HUES64 (cell line): ENCODE measurements around the gene ENO4. TPM values are rescaled to one million over a fixed set of nuclear protein-coding genes. Genes with fewer than 3 reads are reported as not detected.

Experiments used
- H3K27ac ChIP-seq: 2 replicates; pipeline ENCODE4 v1.7.0; 2013; ENCODE audit warnings: low read depth, low read length, inconsistent platforms
- H3K27me3 ChIP-seq: 2 replicates; pipeline ENCODE4 v1.6.1; 2013; ENCODE audit warnings: mild to moderate bottlenecking, low read length; ENCODE audit not compliant: insufficient read depth
- H3K36me3 ChIP-seq: 2 replicates; pipeline ENCODE4 v1.6.1; 2013; ENCODE audit warnings: mild to moderate bottlenecking, low read length; ENCODE audit not compliant: insufficient read depth
- H3K4me1 ChIP-seq: 2 replicates; pipeline ENCODE4 v1.6.1; 2013; ENCODE audit warnings: mild to moderate bottlenecking, low read length, moderate library complexity; ENCODE audit not compliant: insufficient read depth
- H3K4me3 ChIP-seq: 2 replicates; pipeline ENCODE4 v1.5.1; 2013; ENCODE audit warnings: mild to moderate bottlenecking, low read length, moderate library complexity
- H3K9ac ChIP-seq: 2 replicates; pipeline ENCODE4 v1.6.1; 2013; ENCODE audit warnings: mild to moderate bottlenecking, low read depth, low read length
- H3K9me3 ChIP-seq: 2 replicates; pipeline ENCODE4 v1.6.1; 2013; ENCODE audit warnings: low read depth, low read length; ENCODE audit not compliant: insufficient read depth
- WGBS: fragments of 150-250, 120-280 bp; methylation state at CpG from one replicate; pipeline ENCODE4 v1.1.7; 2013; ENCODE audit warnings: missing lambda C conversion rate; 5-methylcytosine and 5-hydroxymethylcytosine counted together
- polyA plus RNA-seq, 2 experiments: library from polyadenylated mRNA; stranded (reverse); fragments of 50-300 nt; gene quantifications; one replicate each; pipeline ENCODE4 v1.2.3, GENCODE V29; 2013

Gene ENO4
- polyA plus RNA-seq (2013, experiment 1 of 2), result 1.1 TPM
- 0.63 TPM for polyA plus RNA-seq (2013, experiment 2 of 2)

GRCh38 chr10:116849248-116850057 lies at the start of gene ENO4:
Gene ENO4, plus strand, starts transcription at chr10:116849499. Its CDS starts 68 bp downstream, at chr10:116849567.
- no peaks in the 10 kb centered on the region for H3K36me3 ChIP-seq
- peak within 1 kb of the TSS; percentile 84 for H3K4me3 ChIP-seq
- peak within 1 kb of the TSS; percentile 81 for H3K27ac ChIP-seq
- WGBS, result 2% methylated on average over 55 of the region's 55 CpGs
- H3K9ac ChIP-seq, result peak within 1 kb of the TSS; percentile 86
- peaks cover 25% of the 10 kb centered on the region for H3K4me1 ChIP-seq
- no peaks in the 10 kb centered on the region; the same call in 1 of the 2 replicates for H3K27me3 ChIP-seq
- H3K9me3 ChIP-seq, result no peaks in the 10 kb centered on the region

- no peak overlapping the region for H3K4me3 ChIP-seq
- H3K9ac ChIP-seq, result no peak overlapping the region
- H3K27me3 ChIP-seq, result peaks cover 50% of the 10 kb centered on the region
- peaks cover 20% of the 10 kb centered on the region for H3K4me1 ChIP-seq
- 58% methylated on average over 9 of the region's 9 CpGs for WGBS
- no peak overlapping the region for H3K27ac ChIP-seq
- no peaks in the 10 kb centered on the region for H3K9me3 ChIP-seq
- H3K36me3 ChIP-seq, result no peaks in the 10 kb centered on the region
These were observed 48.9 kb upstream of the ENO4 start for GRCh38 chr10:116800286-116800929.

GRCh38 chr10:116801658-116802057 lies 47.6 kb upstream of the ENO4 start:
- H3K4me3 ChIP-seq, result no peak overlapping the region
- H3K36me3 ChIP-seq, result no peaks in the 10 kb centered on the region
- no peak overlapping the region for H3K27ac ChIP-seq
- peaks cover 20% of the 10 kb centered on the region for H3K4me1 ChIP-seq
- no peak overlapping the region for H3K9ac ChIP-seq
- no peaks in the 10 kb centered on the region for H3K9me3 ChIP-seq
- peaks cover 45% of the 10 kb centered on the region for H3K27me3 ChIP-seq
- 91% methylated on average over 3 of the region's 4 CpGs for WGBS

- Histone ChIP-seq H3K27ac (no peak overlapping the region), H3K9me3 (no peaks in the 10 kb centered on the region), H3K9ac (no peak overlapping the region), H3K27me3 (peaks cover 42% of the 10 kb centered on the region; the same call in 1 of the 2 replicates), H3K36me3 (no peaks in the 10 kb centered on the region), H3K4me3 (no peak overlapping the region), H3K4me1 (peaks cover 20% of the 10 kb centered on the region)
- WGBS, result 66% methylated on average over 6 of the region's 6 CpGs
These were observed 46.8 kb upstream of the ENO4 start for GRCh38 chr10:116802474-116802873.

GRCh38 chr10:116802876-116803275 lies 46.4 kb upstream of the ENO4 start:
- WGBS, result 94% methylated on average over 19 of the region's 19 CpGs
- Histone ChIP-seq H3K4me3 (no peak overlapping the region), H3K36me3 (no peaks in the 10 kb centered on the region)

GRCh38 chr10:116803451-116804249 lies 45.6 kb upstream of the ENO4 start:
- Histone ChIP-seq H3K27ac (no peak overlapping the region), H3K27me3 (peaks cover 44% of the 10 kb centered on the region; the same call in 1 of the 2 replicates), H3K4me3 (no peak overlapping the region), H3K4me1 (peaks cover 20% of the 10 kb centered on the region), H3K9me3 (no peaks in the 10 kb centered on the region), H3K36me3 (no peaks in the 10 kb centered on the region), H3K9ac (no peak overlapping the region)
- WGBS, result 90% methylated on average over 22 of the region's 22 CpGs

More at GRCh38 chr10:116802876-116803275, 46.4 kb upstream of the ENO4 start:
- H3K4me1 ChIP-seq, result peaks cover 20% of the 10 kb centered on the region
- H3K9me3 ChIP-seq, result no peaks in the 10 kb centered on the region
- H3K9ac ChIP-seq, result no peak overlapping the region
- no peak overlapping the region for H3K27ac ChIP-seq
- peaks cover 44% of the 10 kb centered on the region; the same call in 1 of the 2 replicates for H3K27me3 ChIP-seq

GRCh38 chr10:116808706-116809105 lies 40.6 kb upstream of the ENO4 start:
- no peaks in the 10 kb centered on the region for H3K36me3 ChIP-seq
- H3K4me3 ChIP-seq, result no peak overlapping the region
- peaks cover 6% of the 10 kb centered on the region; the same call in 1 of the 2 replicates for H3K4me1 ChIP-seq
- peaks cover 11% of the 10 kb centered on the region; the same call in 1 of the 2 replicates for H3K27me3 ChIP-seq
- H3K9me3 ChIP-seq, result no peaks in the 10 kb centered on the region
- H3K9ac ChIP-seq, result no peak overlapping the region
- 88% methylated on average over 13 of the region's 13 CpGs for WGBS
- H3K27ac ChIP-seq, result no peak overlapping the region

- WGBS, result 88% methylated on average over 20 of the region's 20 CpGs
- Histone ChIP-seq H3K4me3 (no peak overlapping the region), H3K36me3 (no peaks in the 10 kb centered on the region), H3K9ac (no peak overlapping the region), H3K4me1 (peaks cover 6% of the 10 kb centered on the region; the same call in 1 of the 2 replicates), H3K9me3 (no peaks in the 10 kb centered on the region), H3K27ac (no peak overlapping the region), H3K27me3 (peaks cover 3% of the 10 kb centered on the region; the same call in 1 of the 2 replicates)
These were observed 39.7 kb upstream of the ENO4 start for GRCh38 chr10:116809483-116810119.

- Histone ChIP-seq H3K4me3 (no peak overlapping the region), H3K27ac (no peak overlapping the region), H3K9ac (no peak overlapping the region), H3K36me3 (no peaks in the 10 kb centered on the region), H3K9me3 (no peaks in the 10 kb centered on the region), H3K27me3 (peaks cover 3% of the 10 kb centered on the region; the same call in 1 of the 2 replicates), H3K4me1 (peaks cover 6% of the 10 kb centered on the region; the same call in 1 of the 2 replicates)
- 82% methylated on average over 10 of the region's 10 CpGs for WGBS
These were observed 39.2 kb upstream of the ENO4 start for GRCh38 chr10:116810120-116810500.

- Histone ChIP-seq H3K36me3 (no peaks in the 10 kb centered on the region), H3K9ac (no peak overlapping the region), H3K27ac (no peak overlapping the region), H3K4me1 (peaks cover 6% of the 10 kb centered on the region; the same call in 1 of the 2 replicates), H3K4me3 (no peak overlapping the region), H3K27me3 (peaks cover 3% of the 10 kb centered on the region; the same call in 1 of the 2 replicates), H3K9me3 (no peaks in the 10 kb centered on the region)
- 90% methylated on average over 2 of the region's 2 CpGs for WGBS
These were observed 38.4 kb upstream of the ENO4 start for GRCh38 chr10:116810895-116811294.
